Stimulated activated naive B cell treated with anti-CD40 and anti-IgM and Interleukin-4, amounts not matched to agents 10 μg/mL and 1 μg/mL and 100 μg/mL, for 72 hours (primary cell): ENCODE data around the gene PIK3C2G.
"Not testable (repeated sequence)": the region's sequence is repeated elsewhere in the genome, so short reads cannot be mapped to it uniquely, and the experiment has no call there.

Experiments
- ATAC-seq, 2 donors: fragments of 150-1000 bp; cut with Tn5 transposase; replicated peaks; 2 replicates each; pipeline ENCODE4 v1.10.0; 2021; ENCODE audit warnings: moderate library complexity in 1 of 2
- DNase-seq: peaks from one replicate; pipeline ENCODE4 v3.0.0; 2021
- H3K27ac Mint-ChIP-seq: one replicate; pipeline ENCODE4 v1.8.0; 2022; ENCODE audit warnings: mild to moderate bottlenecking, mixed read lengths
- H3K27me3 Mint-ChIP-seq, 2 donors: one replicate each; pipeline ENCODE4 v1.8.0; 2022; ENCODE audit warnings: mixed read lengths in 2 of 2
- H3K36me3 Mint-ChIP-seq, 2 donors: one replicate each; pipeline ENCODE4 v1.8.0; 2022; ENCODE audit warnings: mixed read lengths in 2 of 2, mild to moderate bottlenecking in 1 of 2
- H3K4me1 Mint-ChIP-seq, 2 donors: one replicate each; pipeline ENCODE4 v1.8.0; 2022; ENCODE audit warnings: mixed read lengths in 2 of 2, mild to moderate bottlenecking in 1 of 2
- H3K4me3 Mint-ChIP-seq, 2 donors: one replicate each; pipeline ENCODE4 v1.8.0; 2022; ENCODE audit warnings: mild to moderate bottlenecking in 2 of 2, mixed read lengths in 2 of 2, moderate library complexity in 1 of 2
- H3K9me3 Mint-ChIP-seq, 2 donors: one replicate each; pipeline ENCODE4 v1.8.0; 2022; ENCODE audit warnings: mixed read lengths in 2 of 2, mild to moderate bottlenecking in 1 of 2

Gene PIK3C2G

DNA sequence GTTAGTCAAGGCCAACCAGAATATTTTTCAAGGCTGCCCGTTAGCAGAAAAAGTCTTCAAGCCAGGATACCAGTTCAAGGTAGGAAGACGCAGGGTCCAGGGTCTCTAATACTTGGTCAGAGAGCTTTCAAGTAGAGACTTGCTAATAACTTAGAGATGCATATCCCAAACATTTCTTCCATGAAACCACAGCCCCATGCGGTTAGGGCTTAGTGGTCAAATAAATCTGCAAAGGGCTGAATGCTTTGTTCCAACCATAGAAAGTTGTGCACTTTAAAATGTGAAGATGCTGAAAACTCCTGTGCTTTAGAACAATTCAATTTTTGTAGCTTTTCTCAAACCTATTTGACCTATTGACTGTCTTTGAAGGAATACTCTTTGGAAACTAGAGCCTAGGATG is 208.9 kb downstream of the PIK3C2G start:
- H3K36me3 Mint-ChIP-seq: no peaks in the 10 kb centered on the region
- H3K27ac Mint-ChIP-seq: no peak overlapping the region
- H3K9me3 Mint-ChIP-seq: peaks cover 0 to 4% of the 10 kb centered on the region in 2 donors
- H3K4me3 Mint-ChIP-seq: no peak overlapping the region
- DNase-seq (no peak), ATAC-seq (no peak)
- no peaks in the 10 kb centered on the region for H3K4me1 Mint-ChIP-seq
- H3K27me3 Mint-ChIP-seq: no peaks in the 10 kb centered on the region

DNA sequence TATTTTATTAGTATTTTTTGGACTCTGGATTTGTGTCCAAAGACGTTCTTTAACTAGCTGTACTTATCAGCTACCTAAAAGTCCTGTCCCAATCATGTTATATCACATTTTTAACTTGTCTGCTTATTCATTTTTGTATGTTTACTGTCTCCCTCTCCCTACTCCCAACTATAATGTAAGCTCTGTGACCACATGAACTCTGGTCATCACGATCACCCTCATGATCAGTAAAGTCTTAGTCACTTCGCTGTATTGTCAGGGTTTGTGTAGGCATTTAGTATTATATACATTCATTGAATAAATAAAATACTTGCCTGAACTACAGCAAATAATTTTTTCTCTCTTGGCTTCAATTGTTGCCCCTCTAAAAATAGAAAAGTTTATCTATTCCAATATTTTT is 211.0 kb downstream of the PIK3C2G start:
- Mint-ChIP-seq H3K36me3 (no peaks in the 10 kb centered on the region), H3K4me1 (no peaks in the 10 kb centered on the region)

DNA sequence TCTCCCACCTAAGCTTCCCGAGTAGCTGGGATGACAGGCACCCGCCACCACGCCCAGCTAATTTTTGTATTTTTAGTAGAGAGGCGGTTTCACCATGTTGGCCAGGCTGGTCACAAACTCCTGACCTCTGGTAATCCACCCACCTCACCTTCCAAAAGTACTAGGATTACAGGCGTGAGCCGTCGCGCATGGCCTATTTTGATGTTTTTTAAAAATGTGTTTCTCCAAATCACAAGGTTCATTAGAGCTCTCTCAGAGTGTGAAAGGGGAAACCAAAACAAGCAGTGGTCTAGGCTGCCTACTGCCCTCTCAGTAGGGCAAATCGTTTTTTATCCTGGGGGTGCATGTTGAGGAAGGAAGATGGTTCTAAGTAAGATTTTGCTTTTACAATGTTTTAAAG is 211.5 kb downstream of the PIK3C2G start:
- ATAC-seq (no peak), DNase-seq (no peak)
- no peaks in the 10 kb centered on the region for H3K4me1 Mint-ChIP-seq
- no peak overlapping the region for H3K27ac Mint-ChIP-seq
- no peak overlapping the region for H3K4me3 Mint-ChIP-seq
- no peaks in the 10 kb centered on the region for H3K36me3 Mint-ChIP-seq
- H3K9me3 Mint-ChIP-seq: peaks cover 1 to 4% of the 10 kb centered on the region in 2 donors
- H3K27me3 Mint-ChIP-seq: no peaks in the 10 kb centered on the region

More for the DNA sequence above, 211.0 kb downstream of the PIK3C2G start:
- no peak for ATAC-seq
- peaks cover 1 to 4% of the 10 kb centered on the region in 2 donors for H3K9me3 Mint-ChIP-seq
- H3K27me3 Mint-ChIP-seq: no peaks in the 10 kb centered on the region
- DNase-seq: no peak
- H3K4me3 Mint-ChIP-seq: no peak overlapping the region
- no peak overlapping the region for H3K27ac Mint-ChIP-seq

DNA sequence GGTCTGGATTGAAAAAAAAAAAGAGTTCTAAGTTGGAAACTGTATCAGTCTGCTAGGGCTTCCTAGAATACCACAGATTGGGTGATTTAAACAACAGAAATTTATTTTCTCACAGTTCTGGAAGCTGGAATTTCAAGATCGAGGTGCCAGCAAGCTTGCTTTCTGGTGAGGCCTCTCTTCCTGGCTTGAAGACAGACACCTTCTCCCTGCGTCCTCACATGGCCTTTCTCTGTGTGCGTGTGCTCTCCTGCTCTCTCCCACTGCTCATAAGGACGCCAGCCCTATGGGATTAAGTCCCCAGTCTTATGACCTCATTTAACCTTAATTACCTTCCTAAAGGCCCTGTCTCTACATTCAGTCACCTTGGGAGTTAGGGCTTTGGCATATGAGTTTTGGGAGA is 215.5 kb downstream of the PIK3C2G start:
- DNase-seq: no peak
- H3K4me1 Mint-ChIP-seq: no peaks in the 10 kb centered on the region
- H3K27me3 Mint-ChIP-seq: no peaks in the 10 kb centered on the region
- no peak overlapping the region for H3K27ac Mint-ChIP-seq
- no peak for ATAC-seq
- H3K36me3 Mint-ChIP-seq: no peaks in the 10 kb centered on the region
- peaks cover 0 to 3% of the 10 kb centered on the region in 2 donors for H3K9me3 Mint-ChIP-seq
- no peak overlapping the region for H3K4me3 Mint-ChIP-seq

DNA sequence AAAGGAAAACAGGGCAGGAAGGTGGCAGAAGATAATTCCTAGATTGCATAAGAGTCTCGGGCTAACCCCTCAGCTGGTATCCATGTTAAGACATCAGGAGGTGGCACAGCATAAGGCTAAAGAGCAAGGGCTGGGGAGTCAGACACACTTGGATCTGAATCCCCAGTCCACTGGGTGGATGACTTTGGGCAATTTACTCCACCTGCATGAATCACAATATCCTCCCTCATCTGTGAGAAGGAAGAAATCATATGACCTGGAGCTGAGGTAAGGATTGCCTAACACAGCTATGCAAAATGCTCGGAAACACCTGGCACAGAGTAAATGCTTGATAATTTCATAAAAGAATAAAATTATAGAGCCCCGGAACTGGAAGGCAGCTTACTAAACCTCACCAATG is 217.9 kb downstream of the PIK3C2G start:
- Mint-ChIP-seq H3K27ac (no peak overlapping the region), H3K36me3 (no peaks in the 10 kb centered on the region), H3K4me1 (no peaks in the 10 kb centered on the region), H3K4me3 (no peak overlapping the region), H3K9me3 (peaks cover 3 to 6% of the 10 kb centered on the region in 2 donors), H3K27me3 (no peaks in the 10 kb centered on the region)
- DNase-seq (no peak), ATAC-seq (no peak)

DNA sequence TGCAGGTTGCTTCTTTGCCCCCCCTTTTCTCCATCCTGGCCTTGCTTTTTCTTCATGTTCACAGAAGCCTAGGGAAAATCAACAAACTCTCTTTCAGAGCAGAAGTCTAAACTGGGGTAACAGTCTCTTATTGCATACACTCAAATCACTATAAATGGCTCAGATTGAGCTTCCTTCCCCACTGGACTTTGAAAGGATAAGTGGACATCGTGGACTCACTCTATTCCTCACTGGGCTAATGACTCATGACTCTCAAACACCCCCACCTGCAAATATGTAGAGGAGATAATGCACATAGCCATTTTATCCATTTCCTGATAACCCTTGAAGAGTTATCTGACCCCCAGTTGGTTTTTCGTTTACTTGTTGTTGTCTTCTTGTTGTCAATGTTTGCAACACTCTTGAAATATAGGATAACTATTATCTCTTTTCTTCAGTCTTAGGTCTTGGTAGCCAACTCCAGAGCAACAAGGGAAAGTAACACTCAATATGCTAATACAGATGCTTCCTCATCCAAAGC is 221.3 kb downstream of the PIK3C2G start:
- no peaks in the 10 kb centered on the region for H3K36me3 Mint-ChIP-seq
- H3K27me3 Mint-ChIP-seq: no peaks in the 10 kb centered on the region
- peaks cover 2 to 6% of the 10 kb centered on the region in 2 donors for H3K9me3 Mint-ChIP-seq
- H3K4me3 Mint-ChIP-seq: no peak overlapping the region
- H3K27ac Mint-ChIP-seq: no peak overlapping the region
- DNase-seq (no peak), ATAC-seq (no peak)
- no peaks in the 10 kb centered on the region for H3K4me1 Mint-ChIP-seq

DNA sequence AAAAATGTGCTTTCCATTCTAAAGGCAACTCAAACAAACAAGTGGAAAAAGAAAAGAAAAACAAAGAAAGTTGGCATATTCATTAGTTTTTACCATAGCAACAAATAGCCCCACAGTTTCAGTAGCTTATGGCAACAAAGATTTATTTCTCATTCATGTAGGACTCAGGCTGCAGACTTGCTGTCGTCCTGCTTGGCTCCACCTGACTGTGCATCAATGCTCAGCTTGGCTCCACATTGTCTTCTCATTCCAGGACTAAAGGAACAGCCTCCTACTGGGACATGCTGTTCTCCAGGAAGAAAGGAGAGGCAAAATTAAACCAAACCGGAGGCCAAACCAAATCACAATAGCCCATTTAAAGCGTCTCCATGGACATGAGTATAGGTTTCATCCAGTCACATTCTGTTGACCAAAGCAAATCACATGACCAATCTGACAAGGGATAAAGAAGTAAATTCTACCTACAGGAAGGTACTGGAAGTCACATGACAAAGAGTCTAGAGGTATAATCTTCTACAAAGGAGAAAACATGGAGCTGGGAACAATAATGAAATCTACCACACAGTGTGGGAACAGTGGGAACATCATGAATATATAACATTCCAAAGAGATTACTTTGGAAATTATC is 222.5 kb downstream of the PIK3C2G start:
- H3K4me1 Mint-ChIP-seq: no peaks in the 10 kb centered on the region
- no peak overlapping the region for H3K27ac Mint-ChIP-seq
- H3K27me3 Mint-ChIP-seq: no peaks in the 10 kb centered on the region
- H3K36me3 Mint-ChIP-seq: no peaks in the 10 kb centered on the region
- no peak for DNase-seq
- ATAC-seq: no peak
- H3K4me3 Mint-ChIP-seq: no peak overlapping the region
- H3K9me3 Mint-ChIP-seq: peaks cover 2 to 6% of the 10 kb centered on the region in 2 donors

DNA sequence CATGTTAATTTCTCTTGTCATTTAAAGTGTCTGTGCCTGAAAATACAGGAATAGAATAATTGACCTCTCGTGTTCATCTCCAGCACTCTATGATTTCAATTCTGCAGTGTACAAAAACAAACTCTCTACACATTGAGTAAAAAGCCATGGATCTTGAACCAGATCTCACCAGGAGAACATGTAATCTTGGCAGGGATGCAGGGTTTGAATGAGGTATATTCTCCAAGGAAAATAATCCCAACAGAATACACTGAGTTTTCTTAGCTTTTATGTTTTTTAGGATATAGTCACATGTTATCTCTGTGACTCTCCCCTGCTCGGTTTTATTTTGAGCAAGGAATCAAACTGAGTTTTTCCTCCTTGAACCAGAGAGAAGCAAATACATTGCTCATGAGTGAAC is 224.7 kb downstream of the PIK3C2G start:
- H3K4me3 Mint-ChIP-seq: no peak overlapping the region
- H3K9me3 Mint-ChIP-seq: peaks cover 0 to 6% of the 10 kb centered on the region in 2 donors
- DNase-seq (no peak), ATAC-seq (no peak)
- H3K27me3 Mint-ChIP-seq: no peaks in the 10 kb centered on the region
- H3K4me1 Mint-ChIP-seq: no peaks in the 10 kb centered on the region
- H3K27ac Mint-ChIP-seq: no peak overlapping the region
- H3K36me3 Mint-ChIP-seq: no peaks in the 10 kb centered on the region

DNA sequence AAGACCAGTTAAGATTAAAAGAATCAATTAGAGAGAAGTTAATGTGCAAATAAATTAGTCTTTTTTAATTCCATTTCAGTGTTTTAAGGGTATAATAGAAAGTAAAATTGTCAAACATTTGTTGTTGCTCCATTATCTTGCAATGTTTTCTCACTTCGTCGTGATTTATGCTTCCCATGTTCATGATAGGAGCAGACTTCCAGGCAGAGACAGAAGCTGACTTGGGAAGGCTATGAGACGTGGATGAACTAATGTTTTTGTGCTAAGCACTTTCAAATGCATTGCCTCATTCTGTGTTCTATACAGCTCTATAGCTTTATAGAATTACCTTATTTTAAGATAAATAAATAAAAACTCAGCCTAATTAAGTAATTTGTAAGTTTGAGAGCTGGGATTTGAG is 226.2 kb downstream of the PIK3C2G start:
- Mint-ChIP-seq H3K9me3 (peaks cover 0 to 6% of the 10 kb centered on the region in 2 donors), H3K36me3 (no peaks in the 10 kb centered on the region)
- ATAC-seq: no peak

DNA sequence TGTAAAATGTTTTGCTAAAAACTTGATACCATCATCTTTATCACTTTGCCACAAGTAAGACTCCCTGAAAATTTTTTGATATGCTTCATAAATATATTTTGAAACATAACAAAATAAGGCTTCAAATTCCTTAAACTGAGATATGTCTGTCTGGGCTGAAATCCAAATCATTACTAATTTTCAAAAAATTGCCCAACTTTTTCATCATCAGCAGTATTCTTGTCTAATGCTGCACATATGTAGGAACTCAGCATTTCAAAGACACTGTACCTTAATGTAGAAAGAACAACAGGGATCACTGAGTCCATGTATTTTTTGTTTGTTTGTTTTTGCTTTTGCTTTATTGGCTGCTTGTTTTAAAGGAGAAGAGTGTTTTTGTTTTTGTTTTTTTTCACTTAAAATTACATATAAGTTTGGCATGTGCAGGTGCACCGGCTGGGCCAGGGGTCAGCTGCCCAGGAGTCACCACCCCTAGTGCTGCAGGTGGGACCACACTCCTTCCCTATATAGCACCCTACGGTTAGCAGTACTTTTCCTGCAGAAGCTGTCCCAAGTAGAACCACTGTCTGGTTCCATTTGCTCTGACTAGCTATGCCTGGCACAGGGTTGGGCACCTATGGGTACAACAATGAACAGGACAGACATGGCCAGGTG is 231.2 kb downstream of the PIK3C2G start:
- Mint-ChIP-seq H3K9me3 (no peaks in the 10 kb centered on the region), H3K27ac (no peak overlapping the region), H3K27me3 (no peaks in the 10 kb centered on the region), H3K4me3 (no peak overlapping the region), H3K4me1 (no peaks in the 10 kb centered on the region), H3K36me3 (no peaks in the 10 kb centered on the region)
- DNase-seq (no peak), ATAC-seq (peak in 1 of 2 donors; percentile 19)

More for the DNA sequence above, 226.2 kb downstream of the PIK3C2G start:
- no peak overlapping the region for H3K4me3 Mint-ChIP-seq
- no peaks in the 10 kb centered on the region for H3K4me1 Mint-ChIP-seq
- no peak overlapping the region for H3K27ac Mint-ChIP-seq
- H3K27me3 Mint-ChIP-seq: no peaks in the 10 kb centered on the region
- no peak for DNase-seq

DNA sequence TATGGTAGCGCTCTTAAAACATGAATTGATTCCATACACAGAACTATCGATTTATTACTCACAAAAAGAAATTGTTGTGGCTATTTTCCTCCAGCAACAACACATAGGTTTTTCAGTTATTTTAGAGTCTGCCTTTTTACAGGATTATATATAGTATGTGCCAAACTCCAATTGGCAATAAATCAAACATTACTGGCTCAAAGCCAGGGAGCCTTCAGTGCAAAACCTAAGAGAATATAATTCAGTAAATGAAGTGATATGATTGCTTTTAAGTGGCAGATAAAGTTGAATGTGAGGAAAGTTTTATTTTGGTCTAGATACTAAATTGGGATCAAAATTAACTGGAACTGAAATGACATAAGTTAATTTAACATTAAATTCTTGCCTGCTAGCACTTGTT is 234.8 kb downstream of the PIK3C2G start:
- Mint-ChIP-seq H3K27ac (no peak overlapping the region), H3K4me1 (no peaks in the 10 kb centered on the region)
- ATAC-seq: no peak

DNA sequence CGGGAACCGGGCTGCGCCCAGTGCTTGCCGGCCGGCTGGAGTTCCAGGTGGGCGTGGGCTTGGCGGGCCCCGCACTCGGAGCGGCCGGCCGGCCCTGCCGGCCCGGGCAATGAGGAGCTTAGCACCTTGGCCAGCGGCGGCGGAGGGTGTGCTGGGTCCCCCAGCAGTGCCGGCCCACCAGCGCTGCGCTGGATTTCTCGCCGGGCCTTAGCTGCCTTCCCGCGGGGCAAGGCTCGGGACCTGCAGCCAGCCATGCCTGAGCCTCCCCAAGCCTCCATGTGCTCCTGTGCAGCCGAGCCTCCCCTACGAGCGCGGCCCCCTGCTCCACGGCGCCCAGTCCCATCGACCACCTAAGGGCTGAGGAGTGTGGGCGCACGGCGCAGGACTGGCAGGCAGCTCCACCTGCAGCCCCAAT is 238.8 kb downstream of the PIK3C2G start:
- not testable (repeated sequence) for H3K4me3 Mint-ChIP-seq, ATAC-seq, H3K4me1 Mint-ChIP-seq, H3K36me3 Mint-ChIP-seq, DNase-seq, H3K9me3 Mint-ChIP-seq, H3K27me3 Mint-ChIP-seq, H3K27ac Mint-ChIP-seq

More for the DNA sequence above, 234.8 kb downstream of the PIK3C2G start:
- no peak overlapping the region for H3K4me3 Mint-ChIP-seq
- H3K36me3 Mint-ChIP-seq: no peaks in the 10 kb centered on the region
- no peaks in the 10 kb centered on the region for H3K27me3 Mint-ChIP-seq
- H3K9me3 Mint-ChIP-seq: peaks cover 2 to 5% of the 10 kb centered on the region in 2 donors
- DNase-seq: no peak

DNA sequence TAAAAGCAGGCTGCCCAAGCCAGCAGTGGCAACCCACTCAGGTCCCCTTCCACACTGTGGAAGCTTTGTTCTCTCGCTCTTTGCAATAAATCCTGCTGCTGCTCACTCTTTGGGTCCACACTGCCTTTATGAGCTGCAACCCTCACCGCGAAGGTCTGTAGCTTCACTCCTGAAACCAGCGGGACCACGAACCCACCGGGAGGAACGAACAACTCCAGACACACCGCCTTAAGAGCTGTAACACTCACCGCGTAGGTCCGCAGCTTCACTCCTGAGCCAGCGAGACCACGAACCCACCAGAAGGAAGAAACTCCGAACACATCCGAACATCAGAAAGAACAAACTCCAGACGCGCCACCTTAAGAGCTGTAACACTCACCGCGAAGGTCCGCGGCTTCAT is 239.4 kb downstream of the PIK3C2G start:
- not testable (repeated sequence) for ATAC-seq, H3K4me3 Mint-ChIP-seq, H3K9me3 Mint-ChIP-seq, DNase-seq, H3K27me3 Mint-ChIP-seq, H3K36me3 Mint-ChIP-seq, H3K4me1 Mint-ChIP-seq, H3K27ac Mint-ChIP-seq

DNA sequence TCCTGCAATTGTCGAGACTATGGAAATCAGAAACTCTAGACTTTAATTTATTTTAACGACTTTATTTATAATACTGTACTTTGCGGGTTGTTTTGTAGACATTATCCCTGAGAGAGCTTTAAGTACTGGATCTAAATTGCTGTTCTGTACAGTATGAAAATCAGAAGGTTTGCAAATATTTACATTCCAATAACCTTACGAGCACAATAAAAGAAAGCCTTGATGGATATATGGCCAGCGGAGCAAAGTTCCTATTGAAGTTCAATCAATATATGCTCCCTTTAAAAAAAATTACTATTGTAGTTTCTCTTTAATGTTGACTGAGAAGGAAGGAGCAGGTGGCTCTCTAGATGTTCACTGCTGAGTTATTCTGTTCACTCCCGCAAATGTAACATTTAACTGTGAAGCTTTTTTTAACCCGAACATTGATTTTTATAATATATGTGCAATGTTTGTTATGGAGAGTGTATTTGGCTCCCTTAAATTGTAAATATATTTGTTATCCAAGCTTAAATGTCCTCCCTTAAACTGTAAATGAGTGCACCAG is 241.2 kb downstream of the PIK3C2G start:
- Mint-ChIP-seq H3K36me3 (no peaks in the 10 kb centered on the region), H3K27me3 (no peaks in the 10 kb centered on the region)

DNA sequence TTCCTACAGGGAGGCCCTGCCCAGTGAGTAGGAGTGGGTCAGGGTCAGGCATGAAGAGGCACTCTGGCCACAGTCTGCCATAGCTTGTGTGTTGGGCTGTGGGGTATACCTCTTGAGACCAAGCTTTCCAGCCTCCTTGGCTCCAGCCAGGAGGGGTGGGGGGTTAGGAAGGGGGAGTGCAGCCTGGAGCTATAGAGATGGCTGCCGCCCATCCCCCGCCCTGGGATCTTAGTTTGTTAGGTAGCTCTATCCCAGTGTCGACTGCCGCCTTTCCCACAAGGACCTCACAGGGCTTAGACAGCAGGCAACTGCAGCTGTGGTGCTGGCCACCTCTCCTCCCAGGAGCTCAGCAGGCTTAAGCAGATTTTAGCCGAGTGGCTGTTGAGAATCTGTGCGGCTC is 260.1 kb downstream of the PIK3C2G start:
- H3K27me3 Mint-ChIP-seq: no peaks in the 10 kb centered on the region
- peaks cover 19 to 20% of the 10 kb centered on the region in 2 donors for H3K9me3 Mint-ChIP-seq
- no peaks in the 10 kb centered on the region for H3K4me1 Mint-ChIP-seq
- DNase-seq (no peak), ATAC-seq (no peak)
- no peak overlapping the region for H3K27ac Mint-ChIP-seq
- no peaks in the 10 kb centered on the region for H3K36me3 Mint-ChIP-seq
- no peak overlapping the region for H3K4me3 Mint-ChIP-seq

More for the DNA sequence above, 241.2 kb downstream of the PIK3C2G start:
- Mint-ChIP-seq H3K9me3 (peaks cover 9% of the 10 kb centered on the region in 2 donors), H3K4me3 (no peak overlapping the region), H3K4me1 (no peaks in the 10 kb centered on the region), H3K27ac (no peak overlapping the region)
- ATAC-seq: no peak
- no peak for DNase-seq
